WTC11 (cell line): ENCODE measurements around the gene GHSR. TPM values are rescaled to one million over a fixed set of nuclear protein-coding genes. Genes with fewer than 3 reads are reported as not detected.

Experiments used
- ATAC-seq: fragments of 200-7000 bp; cut with Tn5 transposase; 2 replicates; pipeline ENCODE4 v1.10.0; 2021; ENCODE audit warnings: mild to moderate bottlenecking, moderate library complexity
- CTCF ChIA-PET: fragments of 300-600 bp; sonication (Branson Sonifier 250); formaldehyde crosslinking; loops from one replicate; lab custom pipeline; 2021; ENCODE audit warnings: antibody characterized with exemption; lab: Charles Lee
- POLR2A ChIA-PET: fragments of 350-600 bp; sonication (Branson Sonifier 250); formaldehyde crosslinking; loops from one replicate; lab custom pipeline; 2021; ENCODE audit warnings: antibody characterized with exemption; lab: Charles Lee
- DNase-seq: peaks from one replicate; pipeline ENCODE4 v3.0.0; 2021; ENCODE audit warnings: low spot score
- H3K27ac Mint-ChIP-seq: 2 replicates; pipeline ENCODE4 v1.8.0; 2021; ENCODE audit warnings: mixed read lengths
- H3K27me3 Mint-ChIP-seq: 2 replicates; pipeline ENCODE4 v1.8.0; 2021; ENCODE audit warnings: low read depth, mild to moderate bottlenecking, moderate library complexity, mixed read lengths
- H3K36me3 Mint-ChIP-seq: 2 replicates; pipeline ENCODE4 v1.8.0; 2021; ENCODE audit warnings: mixed read lengths
- H3K4me1 Mint-ChIP-seq: 2 replicates; pipeline ENCODE4 v1.8.0; 2022; ENCODE audit warnings: mixed read lengths
- H3K4me3 Mint-ChIP-seq: 2 replicates; pipeline ENCODE4 v1.8.0; 2021; ENCODE audit warnings: mild to moderate bottlenecking, moderate library complexity, mixed read lengths
- H3K9me3 Mint-ChIP-seq: 2 replicates; pipeline ENCODE4 v1.8.0; 2021; ENCODE audit warnings: mixed read lengths
- ATF1 ChIP-seq: sonication (generic); formaldehyde crosslinking; IDR thresholded peaks from 2 replicates; pipeline ENCODE4 v1.8.1; 2023; ENCODE audit warnings: mild to moderate bottlenecking, moderate library complexity, missing genetic modification reagents
- ATF2 ChIP-seq: sonication (generic); formaldehyde crosslinking; IDR thresholded peaks from 2 replicates; pipeline ENCODE4 v1.8.1; 2022; ENCODE audit warnings: low read depth, missing genetic modification reagents, borderline replicate concordance
- CBFB ChIP-seq: sonication (generic); formaldehyde crosslinking; IDR thresholded peaks from 2 replicates; pipeline ENCODE4 v1.8.1; 2022; ENCODE audit warnings: mild to moderate bottlenecking, low read depth, missing genetic modification reagents
- CREB1 ChIP-seq: sonication (generic); formaldehyde crosslinking; IDR thresholded peaks from 2 replicates; pipeline ENCODE4 v1.8.0; 2023; ENCODE audit warnings: mild to moderate bottlenecking, missing genetic modification reagents
- ETV6 ChIP-seq: sonication (generic); formaldehyde crosslinking; IDR thresholded peaks from 2 replicates; pipeline ENCODE4 v1.8.1; 2022; ENCODE audit warnings: mild to moderate bottlenecking, missing genetic modification reagents
- GTF2I ChIP-seq: fragments of 250-450 bp; sonication (Bioruptor Pico); conservative IDR thresholded peaks from 2 replicates; pipeline ENCODE4 v1.4.0; 2021; ENCODE audit warnings: mild to moderate bottlenecking
- HMGA2 ChIP-seq: fragments of 250-450 bp; sonication (Bioruptor Pico); IDR thresholded peaks from 2 replicates; pipeline ENCODE4 v1.4.0; 2021; ENCODE audit warnings: mild to moderate bottlenecking, moderate library complexity
- MAX ChIP-seq: sonication (generic); formaldehyde crosslinking; IDR thresholded peaks from 2 replicates; pipeline ENCODE4 v1.8.0; 2022; ENCODE audit warnings: mild to moderate bottlenecking, missing genetic modification reagents
- RELA ChIP-seq: sonication (generic); formaldehyde crosslinking; IDR thresholded peaks from 2 replicates; pipeline ENCODE4 v1.8.1; 2022; ENCODE audit warnings: missing genetic modification reagents, mild to moderate bottlenecking, borderline replicate concordance
- SMAD3 ChIP-seq: sonication (generic); formaldehyde crosslinking; IDR thresholded peaks from 2 replicates; pipeline ENCODE4 v1.8.0; 2022; ENCODE audit warnings: missing genetic modification reagents, mild to moderate bottlenecking, borderline replicate concordance
- TCF7 ChIP-seq: sonication (generic); formaldehyde crosslinking; IDR thresholded peaks from 2 replicates; pipeline ENCODE4 v1.8.0; 2022; ENCODE audit warnings: mild to moderate bottlenecking, low read depth, missing genetic modification reagents, moderate library complexity
- TEAD4 ChIP-seq: sonication (generic); formaldehyde crosslinking; IDR thresholded peaks from 2 replicates; pipeline ENCODE4 v1.8.0; 2022; ENCODE audit warnings: mild to moderate bottlenecking, missing genetic modification reagents
- USF2 ChIP-seq: sonication (generic); formaldehyde crosslinking; IDR thresholded peaks from 2 replicates; pipeline ENCODE4 v1.8.1; 2023; ENCODE audit warnings: mild to moderate bottlenecking, missing genetic modification reagents, moderate library complexity
- ZNF232 ChIP-seq: sonication (generic); formaldehyde crosslinking; IDR thresholded peaks from 2 replicates; pipeline ENCODE4 v1.8.0; 2022; ENCODE audit warnings: mild to moderate bottlenecking, missing genetic modification reagents
- ZNF423 ChIP-seq: fragments of 250-450 bp; sonication (Bioruptor Pico); IDR thresholded peaks from 2 replicates; pipeline ENCODE4 v2.1.2; 2022; ENCODE audit warnings: mild to moderate bottlenecking, moderate library complexity
- ZSCAN18 ChIP-seq: fragments of 250-450 bp; sonication (Bioruptor Pico); IDR thresholded peaks from 2 replicates; pipeline ENCODE4 v2.1.2; 2022; ENCODE audit warnings: mild to moderate bottlenecking, moderate library complexity
- total RNA-seq: library from RNA; stranded (reverse); gene quantifications from 3 replicates; pipeline ENCODE4 v1.2.3, GENCODE V29; 2021
- TF ChIP-seq, protein P1 (sequence below): sonication (generic); formaldehyde crosslinking; IDR thresholded peaks from 2 replicates; pipeline ENCODE4 v1.8.0; 2022; ENCODE audit warnings: mild to moderate bottlenecking, missing genetic modification reagents
- TF ChIP-seq, protein P2 (sequence below): sonication (generic); formaldehyde crosslinking; conservative IDR thresholded peaks from 2 replicates; pipeline ENCODE4 v1.8.1; 2022; ENCODE audit warnings: mild to moderate bottlenecking, missing genetic modification reagents
- TF ChIP-seq, protein P3 (sequence below): sonication (generic); formaldehyde crosslinking; IDR thresholded peaks from 2 replicates; pipeline ENCODE4 v1.8.1; 2023; ENCODE audit warnings: mild to moderate bottlenecking, missing genetic modification reagents, moderate library complexity
- TF ChIP-seq, protein P4 (sequence below): fragments of 250-450 bp; sonication (Bioruptor Pico); IDR thresholded peaks from 2 replicates; pipeline ENCODE4 v1.9.0; 2021; ENCODE audit warnings: mild to moderate bottlenecking

Gene GHSR
- total RNA-seq, 1 experiment from 2014 or later = not detected

- ChIA-PET CTCF (interaction anchor here (1.7 kb wide), 1 partner anchor 10 kb away, joined by 11 read pairs; no protein-coding TSS in a partner anchor), POLR2A (no interaction called here)
- no peak for TF ChIP-seq TEAD4 (CRISPR knock-in tag)
- TF ChIP-seq ZSCAN18 = no peak
- no peak for TF ChIP-seq ATF2
- H3K4me1 Mint-ChIP-seq = no peaks in the 10 kb centered on the region
- no peak for ATAC-seq
- no peak for DNase-seq
- H3K36me3 Mint-ChIP-seq = peaks cover 6% of the 10 kb centered on the region; the same call in 1 of the 2 replicates
- H3K27ac Mint-ChIP-seq = no peak overlapping the region
- H3K9me3 Mint-ChIP-seq = peaks cover 20% of the 10 kb centered on the region
- no peak overlapping the region for H3K4me3 Mint-ChIP-seq
- no peaks in the 10 kb centered on the region; the same call in 1 of the 2 replicates for H3K27me3 Mint-ChIP-seq
These were observed 19.0 kb upstream of the GHSR start for GRCh38 chr3:172467170-172467824.

- Mint-ChIP-seq H3K9me3 (peaks cover 14% of the 10 kb centered on the region), H3K4me1 (no peaks in the 10 kb centered on the region), H3K36me3 (no peaks in the 10 kb centered on the region), H3K4me3 (no peak overlapping the region), H3K27ac (no peak overlapping the region), H3K27me3 (no peaks in the 10 kb centered on the region; the same call in 1 of the 2 replicates)
- DNase-seq (no peak), ATAC-seq (no peak)
- no peak for TF ChIP-seq GTF2I (CRISPR knock-in tag)
- TF ChIP-seq HMGA2 (CRISPR knock-in tag) = peak; percentile 94
- POLR2A ChIA-PET = no interaction called here
- CTCF ChIA-PET = no interaction called here
These were observed 18.4 kb upstream of the GHSR start for GRCh38 chr3:172466553-172467130.

- Mint-ChIP-seq H3K36me3 (no peaks in the 10 kb centered on the region), H3K27me3 (no peaks in the 10 kb centered on the region; the same call in 1 of the 2 replicates), H3K4me3 (no peak overlapping the region), H3K4me1 (no peaks in the 10 kb centered on the region), H3K27ac (no peak overlapping the region), H3K9me3 (0 out of 2 replicates have a peak, but pooled peaks cover 5% of the 10 kb centered on the region)
- POLR2A ChIA-PET = no interaction called here
- CTCF ChIA-PET = interaction anchor here (1.1 kb wide), 1 partner anchor 12 kb away, joined by 4 read pairs; no protein-coding TSS in a partner anchor
- TF ChIP-seq USF2 (CRISPR knock-in tag) (no peak), ZNF423 (CRISPR knock-in tag) (no peak), RELA (CRISPR knock-in tag) (no peak), ZNF232 (CRISPR knock-in tag) (no peak), ETV6 (CRISPR knock-in tag) (no peak), TCF7 (CRISPR knock-in tag) (no peak), CBFB (CRISPR knock-in tag) (no peak), ATF1 (no peak), CREB1 (no peak), SMAD3 (no peak), MAX (no peak)
- TF ChIP-seq, protein P1, sequence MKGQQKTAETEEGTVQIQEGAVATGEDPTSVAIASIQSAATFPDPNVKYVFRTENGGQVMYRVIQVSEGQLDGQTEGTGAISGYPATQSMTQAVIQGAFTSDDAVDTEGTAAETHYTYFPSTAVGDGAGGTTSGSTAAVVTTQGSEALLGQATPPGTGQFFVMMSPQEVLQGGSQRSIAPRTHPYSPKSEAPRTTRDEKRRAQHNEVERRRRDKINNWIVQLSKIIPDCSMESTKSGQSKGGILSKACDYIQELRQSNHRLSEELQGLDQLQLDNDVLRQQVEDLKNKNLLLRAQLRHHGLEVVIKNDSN (CRISPR knock-in tag) = no peak
- TF ChIP-seq, protein P2, sequence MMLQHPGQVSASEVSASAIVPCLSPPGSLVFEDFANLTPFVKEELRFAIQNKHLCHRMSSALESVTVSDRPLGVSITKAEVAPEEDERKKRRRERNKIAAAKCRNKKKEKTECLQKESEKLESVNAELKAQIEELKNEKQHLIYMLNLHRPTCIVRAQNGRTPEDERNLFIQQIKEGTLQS (CRISPR knock-in tag) = no peak
- TF ChIP-seq, protein P3, sequence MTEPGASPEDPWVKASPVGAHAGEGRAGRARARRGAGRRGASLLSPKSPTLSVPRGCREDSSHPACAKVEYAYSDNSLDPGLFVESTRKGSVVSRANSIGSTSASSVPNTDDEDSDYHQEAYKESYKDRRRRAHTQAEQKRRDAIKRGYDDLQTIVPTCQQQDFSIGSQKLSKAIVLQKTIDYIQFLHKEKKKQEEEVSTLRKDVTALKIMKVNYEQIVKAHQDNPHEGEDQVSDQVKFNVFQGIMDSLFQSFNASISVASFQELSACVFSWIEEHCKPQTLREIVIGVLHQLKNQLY (CRISPR knock-in tag) = no peak
- TF ChIP-seq, protein P4, sequence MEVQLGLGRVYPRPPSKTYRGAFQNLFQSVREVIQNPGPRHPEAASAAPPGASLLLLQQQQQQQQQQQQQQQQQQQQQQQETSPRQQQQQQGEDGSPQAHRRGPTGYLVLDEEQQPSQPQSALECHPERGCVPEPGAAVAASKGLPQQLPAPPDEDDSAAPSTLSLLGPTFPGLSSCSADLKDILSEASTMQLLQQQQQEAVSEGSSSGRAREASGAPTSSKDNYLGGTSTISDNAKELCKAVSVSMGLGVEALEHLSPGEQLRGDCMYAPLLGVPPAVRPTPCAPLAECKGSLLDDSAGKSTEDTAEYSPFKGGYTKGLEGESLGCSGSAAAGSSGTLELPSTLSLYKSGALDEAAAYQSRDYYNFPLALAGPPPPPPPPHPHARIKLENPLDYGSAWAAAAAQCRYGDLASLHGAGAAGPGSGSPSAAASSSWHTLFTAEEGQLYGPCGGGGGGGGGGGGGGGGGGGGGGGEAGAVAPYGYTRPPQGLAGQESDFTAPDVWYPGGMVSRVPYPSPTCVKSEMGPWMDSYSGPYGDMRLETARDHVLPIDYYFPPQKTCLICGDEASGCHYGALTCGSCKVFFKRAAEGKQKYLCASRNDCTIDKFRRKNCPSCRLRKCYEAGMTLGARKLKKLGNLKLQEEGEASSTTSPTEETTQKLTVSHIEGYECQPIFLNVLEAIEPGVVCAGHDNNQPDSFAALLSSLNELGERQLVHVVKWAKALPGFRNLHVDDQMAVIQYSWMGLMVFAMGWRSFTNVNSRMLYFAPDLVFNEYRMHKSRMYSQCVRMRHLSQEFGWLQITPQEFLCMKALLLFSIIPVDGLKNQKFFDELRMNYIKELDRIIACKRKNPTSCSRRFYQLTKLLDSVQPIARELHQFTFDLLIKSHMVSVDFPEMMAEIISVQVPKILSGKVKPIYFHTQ (CRISPR knock-in tag) = no peak
- DNase-seq = no peak
- no peak for ATAC-seq
These were observed 17.0 kb upstream of the GHSR start for GRCh38 chr3:172465281-172465680.
